ENCODE results near the gene IL17F. TPM values are rescaled to one million over a fixed set of nuclear protein-coding genes. Genes with fewer than 3 reads are reported as not detected.
"Not testable (repeated sequence)": the region's sequence is repeated elsewhere in the genome, so short reads cannot be mapped to it uniquely, and the experiment has no call there.

The IL17F gene
- total RNA-seq, 1 experiment from 2014 or later, result not detected

GRCh38 chr6:52201046-52201445 is 43.3 kb downstream of the IL17F start:
- Mint-ChIP-seq H3K27ac (ENCODE audit: low read depth, unreplicated experiment) (no peak overlapping the region), H3K27me3 (ENCODE audit: insufficient read depth, unreplicated experiment) (no peaks in the 10 kb centered on the region), H3K9me3 (ENCODE audit: unreplicated experiment) (peaks cover 11% of the 10 kb centered on the region), H3K4me1 (ENCODE audit: insufficient read depth, unreplicated experiment) (no peaks in the 10 kb centered on the region), H3K4me3 (ENCODE audit: unreplicated experiment) (no peak overlapping the region), H3K36me3 (ENCODE audit: insufficient read depth, unreplicated experiment) (no peaks in the 10 kb centered on the region)
- TF ChIP-seq, protein P1, sequence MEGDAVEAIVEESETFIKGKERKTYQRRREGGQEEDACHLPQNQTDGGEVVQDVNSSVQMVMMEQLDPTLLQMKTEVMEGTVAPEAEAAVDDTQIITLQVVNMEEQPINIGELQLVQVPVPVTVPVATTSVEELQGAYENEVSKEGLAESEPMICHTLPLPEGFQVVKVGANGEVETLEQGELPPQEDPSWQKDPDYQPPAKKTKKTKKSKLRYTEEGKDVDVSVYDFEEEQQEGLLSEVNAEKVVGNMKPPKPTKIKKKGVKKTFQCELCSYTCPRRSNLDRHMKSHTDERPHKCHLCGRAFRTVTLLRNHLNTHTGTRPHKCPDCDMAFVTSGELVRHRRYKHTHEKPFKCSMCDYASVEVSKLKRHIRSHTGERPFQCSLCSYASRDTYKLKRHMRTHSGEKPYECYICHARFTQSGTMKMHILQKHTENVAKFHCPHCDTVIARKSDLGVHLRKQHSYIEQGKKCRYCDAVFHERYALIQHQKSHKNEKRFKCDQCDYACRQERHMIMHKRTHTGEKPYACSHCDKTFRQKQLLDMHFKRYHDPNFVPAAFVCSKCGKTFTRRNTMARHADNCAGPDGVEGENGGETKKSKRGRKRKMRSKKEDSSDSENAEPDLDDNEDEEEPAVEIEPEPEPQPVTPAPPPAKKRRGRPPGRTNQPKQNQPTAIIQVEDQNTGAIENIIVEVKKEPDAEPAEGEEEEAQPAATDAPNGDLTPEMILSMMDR (IDR thresholded peaks at IDR 0.05; ENCODE audit: unreplicated experiment), result no peak
- ChIA-PET CTCF (no interaction called here), POLR2A (no interaction called here)
- DNase-seq (ENCODE audit: unreplicated experiment), result no peak
- intact Hi-C loops (cut with micrococcal nuclease), result no loop called here
- BruUV-seq (replicated peaks), result no TSS peak

DNA sequence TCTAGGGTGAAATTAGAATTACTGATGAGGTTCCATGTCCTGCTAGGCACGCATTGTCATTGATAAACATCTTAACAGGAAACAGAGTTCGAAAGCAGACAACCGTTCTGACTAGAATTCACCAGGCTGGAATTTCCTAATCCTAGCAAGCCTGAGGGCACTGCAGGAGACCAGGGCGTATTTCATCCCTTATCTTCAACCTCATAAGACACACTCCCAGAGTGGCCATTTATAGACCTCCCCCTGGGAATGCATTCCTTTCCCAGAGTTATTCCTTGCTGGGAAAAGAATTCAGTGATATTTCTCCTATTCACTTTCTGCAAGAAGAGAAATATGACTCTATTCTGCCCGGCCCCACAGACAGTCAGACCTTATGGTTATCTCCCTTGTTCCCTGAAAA is 44.2 kb downstream of the IL17F start:
- DNase-seq (ENCODE audit: unreplicated experiment); H3K27ac Mint-ChIP-seq (ENCODE audit: low read depth, unreplicated experiment); POLR2A ChIA-PET; H3K4me1 Mint-ChIP-seq (ENCODE audit: insufficient read depth, unreplicated experiment); H3K36me3 Mint-ChIP-seq (ENCODE audit: insufficient read depth, unreplicated experiment); H3K4me3 Mint-ChIP-seq (ENCODE audit: unreplicated experiment); H3K27me3 Mint-ChIP-seq (ENCODE audit: insufficient read depth, unreplicated experiment); CTCF ChIA-PET; BruUV-seq (replicated peaks); intact Hi-C loops (cut with micrococcal nuclease): not testable (repeated sequence)
- H3K9me3 Mint-ChIP-seq (ENCODE audit: unreplicated experiment), result peaks cover 11% of the 10 kb centered on the region

- CTCF ChIA-PET, result interaction anchor here (1.2 to 2.0 kb wide), 2 partner anchors 38 to 40 kb away, joined by 3 to 7 read pairs; no protein-coding TSS in a partner anchor
- no peak overlapping the region for H3K27ac Mint-ChIP-seq (ENCODE audit: low read depth, unreplicated experiment)
- TF ChIP-seq, protein P1 (IDR thresholded peaks at IDR 0.05; ENCODE audit: unreplicated experiment), result no peak
- H3K4me1 Mint-ChIP-seq (ENCODE audit: insufficient read depth, unreplicated experiment), result no peaks in the 10 kb centered on the region
- no TSS peak for BruUV-seq (replicated peaks)
- no peak for DNase-seq (ENCODE audit: unreplicated experiment)
- H3K27me3 Mint-ChIP-seq (ENCODE audit: insufficient read depth, unreplicated experiment), result peaks cover 11% of the 10 kb centered on the region
- POLR2A ChIA-PET, result no interaction called here
- peaks cover 11% of the 10 kb centered on the region for H3K9me3 Mint-ChIP-seq (ENCODE audit: unreplicated experiment)
- H3K4me3 Mint-ChIP-seq (ENCODE audit: unreplicated experiment), result no peak overlapping the region
- H3K36me3 Mint-ChIP-seq (ENCODE audit: insufficient read depth, unreplicated experiment), result no peaks in the 10 kb centered on the region
- intact Hi-C loops (cut with micrococcal nuclease), result no loop called here
These were observed 48.4 kb downstream of the IL17F start for GRCh38 chr6:52195886-52196285.

GRCh38 chr6:52191824-52192223 is 52.5 kb downstream of the IL17F start:
- TF ChIP-seq, protein P1 (IDR thresholded peaks at IDR 0.05; ENCODE audit: unreplicated experiment), result no peak
- CTCF ChIA-PET, result interaction anchor here (0.5 to 1.2 kb wide), 2 partner anchors 29 to 1319 kb away, joined by 3 to 4 read pairs; no protein-coding TSS in a partner anchor
- H3K4me3 Mint-ChIP-seq (ENCODE audit: unreplicated experiment), result no peak overlapping the region
- no peak overlapping the region for H3K27ac Mint-ChIP-seq (ENCODE audit: low read depth, unreplicated experiment)
- no TSS peak for BruUV-seq (replicated peaks)
- H3K36me3 Mint-ChIP-seq (ENCODE audit: insufficient read depth, unreplicated experiment), result no peaks in the 10 kb centered on the region
- POLR2A ChIA-PET, result no interaction called here
- DNase-seq (ENCODE audit: unreplicated experiment), result no peak
- intact Hi-C loops (cut with micrococcal nuclease), result no loop called here
- no peaks in the 10 kb centered on the region for H3K9me3 Mint-ChIP-seq (ENCODE audit: unreplicated experiment)
- no peaks in the 10 kb centered on the region for H3K4me1 Mint-ChIP-seq (ENCODE audit: insufficient read depth, unreplicated experiment)
- H3K27me3 Mint-ChIP-seq (ENCODE audit: insufficient read depth, unreplicated experiment), result peaks cover 35% of the 10 kb centered on the region

DNA sequence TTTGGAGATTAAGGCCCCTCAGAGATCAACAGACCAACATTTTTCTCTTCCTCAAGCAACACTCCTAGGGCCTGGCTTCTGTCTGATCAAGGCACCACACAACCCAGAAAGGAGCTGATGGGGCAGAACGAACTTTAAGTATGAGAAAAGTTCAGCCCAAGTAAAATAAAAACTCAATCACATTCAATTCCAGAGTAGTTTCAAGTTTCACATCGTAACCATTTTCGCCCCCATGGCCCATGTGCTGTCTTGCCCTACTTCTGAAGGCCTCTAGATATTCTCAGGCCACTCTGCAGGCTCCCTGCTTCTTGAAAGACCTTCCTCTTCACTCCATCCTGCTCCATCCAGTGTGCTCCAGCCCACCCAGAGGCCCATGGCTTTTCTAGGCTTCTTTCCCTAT is 53.9 kb downstream of the IL17F start:
- CTCF ChIA-PET, result no interaction called here
- no peak overlapping the region for H3K4me3 Mint-ChIP-seq (ENCODE audit: unreplicated experiment)
- no TSS peak for BruUV-seq (replicated peaks)
- POLR2A ChIA-PET, result no interaction called here
- no peak for DNase-seq (ENCODE audit: unreplicated experiment)
- no peaks in the 10 kb centered on the region for H3K36me3 Mint-ChIP-seq (ENCODE audit: insufficient read depth, unreplicated experiment)
- H3K27me3 Mint-ChIP-seq (ENCODE audit: insufficient read depth, unreplicated experiment), result peaks cover 46% of the 10 kb centered on the region
- no peaks in the 10 kb centered on the region for H3K4me1 Mint-ChIP-seq (ENCODE audit: insufficient read depth, unreplicated experiment)
- intact Hi-C loops (cut with micrococcal nuclease), result no loop called here
- no peaks in the 10 kb centered on the region for H3K9me3 Mint-ChIP-seq (ENCODE audit: unreplicated experiment)
- TF ChIP-seq, protein P1 (IDR thresholded peaks at IDR 0.05; ENCODE audit: unreplicated experiment), result no peak
- no peak overlapping the region for H3K27ac Mint-ChIP-seq (ENCODE audit: low read depth, unreplicated experiment)

All from MCF 10A (cell line).